Measurements from ENCODE around the gene USP33.
"Not testable (repeated sequence)": the region's sequence is repeated elsewhere in the genome, so short reads cannot be mapped to it uniquely, and the experiment has no call there.

The USP33 gene

GRCh38 chr1:77759071-77760028 is at the start of gene USP33:
Gene USP33, minus strand, starts transcription at chr1:77759852. Its CDS starts 18,155 bp downstream, at chr1:77741697.
- H3K4me3 ChIP-seq (ENCODE audit: low read depth, low read length), result peak within 1 kb of the TSS; percentile 91
- H3K79me2 ChIP-seq (ENCODE audit: control insufficient read depth, insufficient read depth, low read length, unreplicated experiment), result peaks cover 52% of the 10 kb centered on the region
- H3K27ac ChIP-seq (ENCODE audit: low read depth, low read length), result peak within 1 kb of the TSS; percentile 79
- H3K36me3 ChIP-seq (ENCODE audit: insufficient read depth, low read length), result no peaks in the 10 kb centered on the region
- peaks cover 27% of the 10 kb centered on the region for H3K4me1 ChIP-seq (ENCODE audit: control insufficient read depth, insufficient read depth, low read length, unreplicated experiment)
- peak within 1 kb of the TSS; percentile 82 for H2AFZ ChIP-seq (ENCODE audit: low read length, unreplicated experiment)
- no peaks in the 10 kb centered on the region for H3K27me3 ChIP-seq (ENCODE audit: insufficient read depth, low read length)

GRCh38 chr1:77803371-77803770 is 43.7 kb upstream of the USP33 start:
- no peak overlapping the region for H3K4me3 ChIP-seq (ENCODE audit: low read depth, low read length)
- H3K79me2 ChIP-seq (ENCODE audit: control insufficient read depth, insufficient read depth, low read length, unreplicated experiment), result peaks cover 10% of the 10 kb centered on the region
- H3K27me3 ChIP-seq (ENCODE audit: insufficient read depth, low read length), result no peaks in the 10 kb centered on the region
- H3K27ac ChIP-seq (ENCODE audit: low read depth, low read length), result no peak overlapping the region
- H3K36me3 ChIP-seq (ENCODE audit: insufficient read depth, low read length), result peaks cover 7% of the 10 kb centered on the region
- H2AFZ ChIP-seq (ENCODE audit: low read length, unreplicated experiment), result no peak overlapping the region
- H3K4me1 ChIP-seq (ENCODE audit: control insufficient read depth, insufficient read depth, low read length, unreplicated experiment), result no peaks in the 10 kb centered on the region

DNA sequence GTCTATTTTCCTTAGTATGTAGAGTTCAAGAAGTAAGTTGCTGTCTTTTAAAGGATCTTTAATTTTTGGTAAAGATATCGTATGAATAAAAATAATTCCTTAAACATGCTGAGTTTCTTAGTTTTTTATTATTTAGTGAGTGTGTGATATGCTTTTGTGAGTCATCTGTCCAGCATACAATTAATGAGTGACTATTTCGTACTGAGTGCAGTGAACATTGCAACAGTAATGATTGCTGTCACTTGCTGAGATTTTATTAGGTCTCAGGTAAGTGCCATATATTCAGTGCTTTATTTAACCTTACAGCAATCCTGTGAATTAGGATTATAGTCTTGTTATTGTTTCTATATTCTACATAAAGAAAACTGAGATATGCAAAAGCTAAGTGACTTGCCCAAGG is 42.4 kb upstream of the USP33 start:
- H3K27me3 ChIP-seq (ENCODE audit: insufficient read depth, low read length), result no peaks in the 10 kb centered on the region
- H3K4me1 ChIP-seq (ENCODE audit: control insufficient read depth, insufficient read depth, low read length, unreplicated experiment), result no peaks in the 10 kb centered on the region
- H3K4me3 ChIP-seq (ENCODE audit: low read depth, low read length), result no peak overlapping the region
- H3K27ac ChIP-seq (ENCODE audit: low read depth, low read length), result no peak overlapping the region
- no peaks in the 10 kb centered on the region; the same call in 1 of the 2 replicates for H3K36me3 ChIP-seq (ENCODE audit: insufficient read depth, low read length)
- no peak overlapping the region for H2AFZ ChIP-seq (ENCODE audit: low read length, unreplicated experiment)
- peaks cover 10% of the 10 kb centered on the region for H3K79me2 ChIP-seq (ENCODE audit: control insufficient read depth, insufficient read depth, low read length, unreplicated experiment)

- Histone ChIP-seq H3K27me3 (ENCODE audit: insufficient read depth, low read length) (no peaks in the 10 kb centered on the region), H2AFZ (ENCODE audit: low read length, unreplicated experiment) (no peak overlapping the region), H3K36me3 (ENCODE audit: insufficient read depth, low read length) (no peaks in the 10 kb centered on the region), H3K79me2 (ENCODE audit: control insufficient read depth, insufficient read depth, low read length, unreplicated experiment) (peaks cover 10% of the 10 kb centered on the region), H3K4me3 (ENCODE audit: low read depth, low read length) (no peak overlapping the region), H3K4me1 (ENCODE audit: control insufficient read depth, insufficient read depth, low read length, unreplicated experiment) (no peaks in the 10 kb centered on the region), H3K27ac (ENCODE audit: low read depth, low read length) (no peak overlapping the region)
Observed at GRCh38 chr1:77797991-77798390, 38.3 kb upstream of the USP33 start.

GRCh38 chr1:77796695-77797405 is 37.2 kb upstream of the USP33 start:
- Histone ChIP-seq H3K79me2 (ENCODE audit: control insufficient read depth, insufficient read depth, low read length, unreplicated experiment) (peaks cover 13% of the 10 kb centered on the region), H3K36me3 (ENCODE audit: insufficient read depth, low read length) (no peaks in the 10 kb centered on the region), H3K27me3 (ENCODE audit: insufficient read depth, low read length) (no peaks in the 10 kb centered on the region), H2AFZ (ENCODE audit: low read length, unreplicated experiment) (no peak overlapping the region), H3K4me3 (ENCODE audit: low read depth, low read length) (no peak overlapping the region), H3K4me1 (ENCODE audit: control insufficient read depth, insufficient read depth, low read length, unreplicated experiment) (no peaks in the 10 kb centered on the region), H3K27ac (ENCODE audit: low read depth, low read length) (no peak overlapping the region)

DNA sequence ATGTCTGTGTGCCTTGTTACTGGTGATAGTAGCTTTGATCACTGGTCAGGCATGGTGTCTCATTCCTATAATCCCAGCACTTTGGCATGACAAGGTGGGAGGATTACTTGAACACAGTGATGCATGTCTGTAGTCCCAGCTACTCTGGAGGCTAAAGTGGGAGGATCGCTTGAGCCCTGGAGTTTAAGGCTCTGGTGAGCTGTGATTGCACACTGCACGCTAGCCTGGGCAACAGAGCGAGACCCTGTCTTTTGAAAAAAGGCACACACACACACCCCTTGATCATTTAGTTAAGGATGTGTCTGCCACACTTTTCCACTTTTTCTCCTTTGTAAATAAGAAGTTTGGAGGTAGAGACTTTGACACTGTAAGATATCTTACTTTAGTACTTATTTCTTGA is 34.9 kb upstream of the USP33 start:
- no peaks in the 10 kb centered on the region for H3K4me1 ChIP-seq (ENCODE audit: control insufficient read depth, insufficient read depth, low read length, unreplicated experiment)
- H3K36me3 ChIP-seq (ENCODE audit: insufficient read depth, low read length), result peaks cover under 1% of the 10 kb centered on the region; the same call in 1 of the 2 replicates
- no peak overlapping the region for H3K4me3 ChIP-seq (ENCODE audit: low read depth, low read length)
- no peak overlapping the region for H3K27ac ChIP-seq (ENCODE audit: low read depth, low read length)
- H3K79me2 ChIP-seq (ENCODE audit: control insufficient read depth, insufficient read depth, low read length, unreplicated experiment), result peaks cover 10% of the 10 kb centered on the region
- H3K27me3 ChIP-seq (ENCODE audit: insufficient read depth, low read length), result no peaks in the 10 kb centered on the region
- H2AFZ ChIP-seq (ENCODE audit: low read length, unreplicated experiment), result no peak overlapping the region

- not testable (repeated sequence) for H2AFZ ChIP-seq (ENCODE audit: low read length, unreplicated experiment); H3K27ac ChIP-seq (ENCODE audit: low read depth, low read length); H3K4me1 ChIP-seq (ENCODE audit: control insufficient read depth, insufficient read depth, low read length, unreplicated experiment); H3K4me3 ChIP-seq (ENCODE audit: low read depth, low read length); H3K27me3 ChIP-seq (ENCODE audit: insufficient read depth, low read length)
- Histone ChIP-seq H3K36me3 (ENCODE audit: insufficient read depth, low read length) (peaks cover 31% of the 10 kb centered on the region), H3K79me2 (ENCODE audit: control insufficient read depth, insufficient read depth, low read length, unreplicated experiment) (peaks cover 33% of the 10 kb centered on the region)
Observed at GRCh38 chr1:77786093-77786741, 26.6 kb upstream of the USP33 start.

- Histone ChIP-seq H3K27me3 (ENCODE audit: insufficient read depth, low read length) (no peaks in the 10 kb centered on the region), H3K79me2 (ENCODE audit: control insufficient read depth, insufficient read depth, low read length, unreplicated experiment) (peaks cover 49% of the 10 kb centered on the region), H3K4me1 (ENCODE audit: control insufficient read depth, insufficient read depth, low read length, unreplicated experiment) (peaks cover 3% of the 10 kb centered on the region), H2AFZ (ENCODE audit: low read length, unreplicated experiment) (no peak overlapping the region), H3K27ac (ENCODE audit: low read depth, low read length) (no peak overlapping the region), H3K36me3 (ENCODE audit: insufficient read depth, low read length) (peaks cover 21% of the 10 kb centered on the region), H3K4me3 (ENCODE audit: low read depth, low read length) (no peak overlapping the region)
Observed at GRCh38 chr1:77783141-77783540, 23.5 kb upstream of the USP33 start.

GRCh38 chr1:77781683-77782082 is 22.0 kb upstream of the USP33 start:
- peaks cover 49% of the 10 kb centered on the region for H3K79me2 ChIP-seq (ENCODE audit: control insufficient read depth, insufficient read depth, low read length, unreplicated experiment)
- H3K36me3 ChIP-seq (ENCODE audit: insufficient read depth, low read length), result peaks cover 15% of the 10 kb centered on the region
- no peaks in the 10 kb centered on the region for H3K27me3 ChIP-seq (ENCODE audit: insufficient read depth, low read length)
- H3K4me3 ChIP-seq (ENCODE audit: low read depth, low read length), result no peak overlapping the region
- H2AFZ ChIP-seq (ENCODE audit: low read length, unreplicated experiment), result no peak overlapping the region
- no peak overlapping the region for H3K27ac ChIP-seq (ENCODE audit: low read depth, low read length)
- H3K4me1 ChIP-seq (ENCODE audit: control insufficient read depth, insufficient read depth, low read length, unreplicated experiment), result peaks cover 3% of the 10 kb centered on the region

- Histone ChIP-seq H3K4me3 (ENCODE audit: low read depth, low read length) (peak within 1 kb of the TSS; percentile 86), H3K27me3 (ENCODE audit: insufficient read depth, low read length) (no peaks in the 10 kb centered on the region), H2AFZ (ENCODE audit: low read length, unreplicated experiment) (peak within 1 kb of the TSS; percentile 89), H3K4me1 (ENCODE audit: control insufficient read depth, insufficient read depth, low read length, unreplicated experiment) (peaks cover 3% of the 10 kb centered on the region), H3K36me3 (ENCODE audit: insufficient read depth, low read length) (peaks cover 13% of the 10 kb centered on the region), H3K79me2 (ENCODE audit: control insufficient read depth, insufficient read depth, low read length, unreplicated experiment) (peaks cover 47% of the 10 kb centered on the region), H3K27ac (ENCODE audit: low read depth, low read length) (no peak within 1 kb of the TSS)
Observed at GRCh38 chr1:77779529-77780281, 20.1 kb upstream of the USP33 start, which contains the start of gene MIGA1. Gene MIGA1, plus strand, starts transcription at chr1:77779649. Its CDS starts 3,604 bp downstream, at chr1:77783253.
